Left lung (tissue), 10 donors: Measurements from ENCODE around the gene GMEB2. TPM values are rescaled to one million over a fixed set of nuclear protein-coding genes. Genes with fewer than 3 reads are reported as not detected.

Experiments used
- ATAC-seq: fragments of 200-7000 bp; cut with Tn5 transposase; one replicate; pipeline ENCODE4 v1.9.1; 2020; ENCODE audit warnings: moderate library complexity
- DNase-seq, 4 donors: peaks; one replicate each; pipeline ENCODE4 v3.0.0-alpha.2; 2013 to 2020
- H3K27ac ChIP-seq, 2 donors: fragments of 200-600 bp; sonication (generic) in 1 of 2; one replicate each; pipeline versions ENCODE4 v1.5.0 to v1.8.0; 2020 to 2021
- H3K27me3 ChIP-seq, 2 donors: fragments of 200-600 bp; sonication (generic) in 1 of 2; one replicate each; pipeline versions ENCODE4 v1.5.0 to v1.8.0; 2020 to 2021
- H3K36me3 ChIP-seq, 2 donors: fragments of 200-600 bp; sonication (generic) in 1 of 2; one replicate each; pipeline versions ENCODE4 v1.5.0 to v1.8.0; 2020 to 2021
- H3K4me1 ChIP-seq, 2 donors: fragments of 200-600 bp; one replicate each; pipeline ENCODE4 v1.8.0; 2021
- H3K4me3 ChIP-seq, 2 donors: fragments of 200-600 bp; sonication (generic) in 1 of 2; one replicate each; pipeline versions ENCODE4 v1.5.0 to v1.8.0; 2020 to 2021; ENCODE audit warnings: mild to moderate bottlenecking in 1 of 2
- H3K9me3 ChIP-seq, 2 donors: fragments of 200-600 bp; sonication (generic) in 1 of 2; one replicate each; pipeline versions ENCODE4 v1.5.0 to v1.8.0; 2020 to 2021
- CTCF ChIP-seq, 2 donors: fragments of 200-600 bp; sonication (generic) in 1 of 2; IDR thresholded peaks; one replicate each; pipeline versions ENCODE4 v1.5.0 to v1.8.0; 2021; ENCODE audit warnings: antibody characterized with exemption in 2 of 2
- intact Hi-C, 2 donors: fragments of 100-400 bp; cut with DNase I; formaldehyde crosslinking; loops; one replicate each; pipeline versions ENCODE4 v1.11.2 to v1.14.2; 2022
- polyA plus RNA-seq, 6 donors: library from polyadenylated mRNA; unstranded; fragments of 120-200 nt; gene quantifications; one replicate each; pipeline ENCODE4 v1.2.1, GENCODE V29; 2013; ENCODE audit not compliant: insufficient read length in 6 of 6
- total RNA-seq, 2 donors: library from RNA; stranded (reverse); fragmentation: NEBNext Ultra II Directional; extraction: Animal tissue kit (Norgen Biotek cat#: 25700); gene quantifications; one replicate each; pipeline ENCODE4 v1.2.1, GENCODE V29; 2021
- donor health status: DM: no; HTN: yes; CAD: no.
- donor health status: DM: no; HTN: no; CAD: no.

Gene GMEB2
- total and polyA plus RNA-seq, 8 donors, result 8.1 to 12.4 (median 10.2) TPM

- H3K27ac ChIP-seq, result no peak within 1 kb of the TSS
- DNase-seq (no peak), ATAC-seq (peak; percentile 10)
- no peak for TF ChIP-seq CTCF (IDR thresholded peaks at IDR 0.05)
- no peaks in the 10 kb centered on the region for H3K36me3 ChIP-seq
- intact Hi-C loops, result no loop called here
- no peaks in the 10 kb centered on the region for H3K4me1 ChIP-seq
- peaks cover 18 to 88% of the 10 kb centered on the region in 2 donors for H3K27me3 ChIP-seq
- H3K4me3 ChIP-seq, result no peak within 1 kb of the TSS
- H3K9me3 ChIP-seq, result no peaks in the 10 kb centered on the region
Measured at GRCh38 chr20:63547725-63548480, 79.0 kb downstream of the GMEB2 start, which contains the start of gene SRMS. SRMS (minus strand) TSS chr20:63547749; CDS start chr20:63547463, 286 bp downstream.

- ATAC-seq, result no peak
- peaks cover 18 to 80% of the 10 kb centered on the region in 2 donors for H3K27me3 ChIP-seq
Measured at GRCh38 chr20:63546956-63547724, 79.8 kb downstream of the GMEB2 start.

GRCh38 chr20:63546256-63546955 is 80.5 kb downstream of the GMEB2 start:
- no peak for DNase-seq
- intact Hi-C loops, result no loop called here
- H3K4me1 ChIP-seq, result no peaks in the 10 kb centered on the region
- no peak for ATAC-seq
- no peak for TF ChIP-seq CTCF (IDR thresholded peaks at IDR 0.05)
- no peak overlapping the region for H3K4me3 ChIP-seq
- H3K27ac ChIP-seq, result no peak overlapping the region
- H3K9me3 ChIP-seq, result no peaks in the 10 kb centered on the region
- H3K36me3 ChIP-seq, result no peaks in the 10 kb centered on the region
- H3K27me3 ChIP-seq, result peaks cover 18 to 74% of the 10 kb centered on the region in 2 donors

More at GRCh38 chr20:63546956-63547724, 79.8 kb downstream of the GMEB2 start:
- Histone ChIP-seq H3K36me3 (no peaks in the 10 kb centered on the region), H3K9me3 (no peaks in the 10 kb centered on the region), H3K27ac (no peak overlapping the region), H3K4me3 (no peak overlapping the region), H3K4me1 (no peaks in the 10 kb centered on the region)
- no peak for TF ChIP-seq CTCF (IDR thresholded peaks at IDR 0.05)
- intact Hi-C loops, result no loop called here
- DNase-seq, result no peak

GRCh38 chr20:63545814-63546213 is 81.1 kb downstream of the GMEB2 start:
- no peaks in the 10 kb centered on the region for H3K36me3 ChIP-seq
- H3K4me1 ChIP-seq, result no peaks in the 10 kb centered on the region
- no peak for DNase-seq
- no peak for ATAC-seq
- intact Hi-C loops, result no loop called here
- H3K27ac ChIP-seq, result no peak overlapping the region
- no peak overlapping the region for H3K4me3 ChIP-seq
- H3K27me3 ChIP-seq, result peaks cover 18 to 68% of the 10 kb centered on the region in 2 donors
- H3K9me3 ChIP-seq, result no peaks in the 10 kb centered on the region
- no peak for TF ChIP-seq CTCF (IDR thresholded peaks at IDR 0.05)
